Measurements from ENCODE around the gene NPFFR1.

- TF ChIP-seq CTCF (conservative IDR thresholded peaks at IDR 0.05; ENCODE audit: low read length) (no peak), EZH2phosphoT487 (IDR thresholded peaks at IDR 0.05; ENCODE audit: borderline replicate concordance, low read depth, low read length) (no peak)
Observed at GRCh38 chr10:70300461-70300860, 16.7 kb upstream of the NPFFR1 start.
